Endothelial cell of umbilical vein (primary cell): Measurements from ENCODE around the gene CNTNAP4. TPM values are rescaled to one million over a fixed set of nuclear protein-coding genes. Genes with fewer than 3 reads are reported as not detected.

Experiments
- BruUV-seq: library from RNA; stranded (reverse); fragments of 400-500 nt; replicated peaks from 2 replicates; lab custom pipeline; 2021; lab: Mats Ljungman, UMichigan
- CTCF ChIA-PET: fragments of 300-600, 350-600 bp; sonication (Branson Sonifier 250); formaldehyde crosslinking; loops from one replicate; lab custom pipeline; 2021; ENCODE audit warnings: antibody characterized with exemption, inconsistent platforms; lab: Charles Lee
- POLR2A ChIA-PET: fragments of 300-600, 350-600 bp; sonication (Branson Sonifier 250); formaldehyde crosslinking; loops from one replicate; lab custom pipeline; 2021; ENCODE audit warnings: antibody characterized with exemption, inconsistent platforms; lab: Charles Lee
- DNase-seq: peaks from one replicate; pipeline ENCODE4 v3.0.0-alpha.2; 2011; ENCODE audit warnings: low read depth, low spot score
- FAIRE-seq: peaks from 2 replicates; lab custom pipeline; 2011; peaks lifted over from hg19 to GRCh38; lab: Jason Lieb, UNC
- H2AFZ ChIP-seq: 2 replicates; pipeline ENCODE4 v1.6.0; 2012; ENCODE audit warnings: low read depth, low read length, control low read depth, inconsistent platforms
- H3K27ac ChIP-seq: 2 replicates; pipeline ENCODE4 v1.5.1; 2011; ENCODE audit warnings: low read depth, mild to moderate bottlenecking, control low read depth, low read length, moderate library complexity; ENCODE audit not compliant: insufficient read depth
- H3K27me3 ChIP-seq, 2 experiments: 2 replicates each; pipeline versions ENCODE4 v1.6.0 to v1.6.1; 2011; ENCODE audit warnings: low read length in 2 of 2, mixed read lengths in 1 of 2; ENCODE audit not compliant: control insufficient read depth in 2 of 2, insufficient read depth in 2 of 2
- H3K36me3 ChIP-seq, 2 experiments: 2 replicates in 1 of 2; 3 replicates in 1 of 2; pipeline ENCODE4 v1.5.1; 2011; ENCODE audit warnings: low read length in 2 of 2, mild to moderate bottlenecking in 1 of 2, moderate library complexity in 1 of 2; ENCODE audit not compliant: control insufficient read depth in 2 of 2, insufficient read depth in 2 of 2; ENCODE audit errors: extremely low read depth in 1 of 2
- H3K4me1 ChIP-seq: 3 replicates; pipeline ENCODE4 v1.5.1; 2011; ENCODE audit warnings: mild to moderate bottlenecking, low read length; ENCODE audit not compliant: control insufficient read depth, insufficient read depth; ENCODE audit errors: extremely low read depth
- H3K4me2 ChIP-seq: 2 replicates; pipeline ENCODE4 v1.6.1; 2011; ENCODE audit warnings: low read length, control low read depth, mixed read lengths; ENCODE audit not compliant: insufficient read depth
- H3K4me3 ChIP-seq, 3 experiments: fragments of 200-600 bp in 1 of 3; sonication (generic), shearing (Covaris generic) in 1 of 3; replicated peaks in 1 of 3; 2 replicates each; pipeline ENCODE4 v1.5.1; 2011 to 2016; ENCODE audit warnings: control low read depth in 3 of 3, low read length in 3 of 3, mild to moderate bottlenecking in 2 of 3, inconsistent platforms in 1 of 3, low read depth in 1 of 3, moderate library complexity in 1 of 3; ENCODE audit not compliant: insufficient read depth in 1 of 3
- H3K79me2 ChIP-seq: 2 replicates; pipeline ENCODE4 v1.6.0; 2012; ENCODE audit warnings: low read length, inconsistent platforms; ENCODE audit not compliant: control insufficient read depth, insufficient read depth
- H3K9ac ChIP-seq: replicated peaks from 2 replicates; pipeline ENCODE3; 2011; ENCODE audit warnings: low read length, control low read depth; ENCODE audit not compliant: insufficient read depth; ENCODE audit errors: extremely low read depth
- H3K9me1 ChIP-seq: replicated peaks from 3 replicates; pipeline ENCODE4 v1.6.0; 2011; ENCODE audit warnings: mild to moderate bottlenecking, low read length; ENCODE audit not compliant: control insufficient read depth, insufficient read depth; ENCODE audit errors: extremely low read depth
- H3K9me3 ChIP-seq: replicated peaks from 2 replicates; pipeline ENCODE4 v1.5.1; 2012; ENCODE audit warnings: low read length, inconsistent platforms; ENCODE audit not compliant: control insufficient read depth, insufficient read depth
- H4K20me1 ChIP-seq: replicated peaks from 2 replicates; pipeline ENCODE3; 2011; ENCODE audit warnings: mild to moderate bottlenecking, low read length; ENCODE audit not compliant: control insufficient read depth, insufficient read depth; ENCODE audit errors: extremely low read depth
- CTCF ChIP-seq, 2 donors: IDR thresholded peaks; 1 replicate in 1 of 2; 2 replicates in 1 of 2; pipeline ENCODE4 v1.5.1; 2011; ENCODE audit warnings: low read length in 2 of 2, mild to moderate bottlenecking in 2 of 2, moderate library complexity in 2 of 2, control low read depth in 1 of 2, inconsistent platforms in 1 of 2, low read depth in 1 of 2; ENCODE audit not compliant: insufficient read depth in 1 of 2; ENCODE audit errors: extremely low read depth in 1 of 2
- EZH2 ChIP-seq: IDR thresholded peaks from 2 replicates; pipeline ENCODE4 v1.6.1; 2012; ENCODE audit warnings: borderline replicate concordance, low read depth, mild to moderate bottlenecking, moderate library complexity, low read length, inconsistent platforms; ENCODE audit not compliant: severe bottlenecking
- FOS ChIP-seq: IDR thresholded peaks from 2 replicates; pipeline ENCODE4 v1.6.1; 2011; ENCODE audit warnings: mild to moderate bottlenecking, low read length, moderate library complexity, borderline replicate concordance; ENCODE audit not compliant: insufficient read depth
- GATA2 ChIP-seq: IDR thresholded peaks from 2 replicates; pipeline ENCODE4 v1.7.0; 2011; ENCODE audit warnings: low read depth, mild to moderate bottlenecking, moderate library complexity, mixed read lengths, low read length; ENCODE audit not compliant: insufficient read length, insufficient read depth
- JUN ChIP-seq: IDR thresholded peaks from 2 replicates; pipeline ENCODE4 v1.6.1; 2011; ENCODE audit warnings: borderline replicate concordance, low read depth; ENCODE audit not compliant: insufficient read length, insufficient read depth
- MAX ChIP-seq: IDR thresholded peaks from 2 replicates; pipeline ENCODE4 v1.6.1; 2011; ENCODE audit not compliant: insufficient read depth, insufficient read length
- MYC ChIP-seq: IDR thresholded peaks from one replicate; pipeline ENCODE4 v1.6.1; 2011; ENCODE audit warnings: mild to moderate bottlenecking, low read depth, low read length
- POLR2A ChIP-seq: IDR thresholded peaks from 2 replicates; pipeline ENCODE4 v1.6.1; 2012; ENCODE audit warnings: low read depth, mild to moderate bottlenecking, control low read depth, low read length
- POLR2AphosphoS5 ChIP-seq: IDR thresholded peaks from 2 replicates; pipeline ENCODE4 v1.6.1; 2012; ENCODE audit warnings: low read depth, mild to moderate bottlenecking, control low read depth, low read length, moderate library complexity; ENCODE audit not compliant: insufficient read depth
- dilution Hi-C: fragments of 300-500 bp; cut with MboI; formaldehyde crosslinking; loops from one replicate; pipeline ENCODE4 v1.15.0; 2019; ENCODE audit warnings: low sequenced_read_pairs; ENCODE audit not compliant: extremely low pct_ligation_motif_present
- intact Hi-C: fragments of 100-400 bp; cut with micrococcal nuclease; formaldehyde crosslinking; loops from one replicate; pipeline ENCODE4 v1.10.0; 2022
- polyA plus RNA-seq, 4 experiments: library from polyadenylated mRNA; depleted of rRNA in 3 of 4; stranded (reverse) in 3 of 4; unstranded in 1 of 4; fragments of >200 nt; gene quantifications; 2 replicates each; pipeline versions ENCODE4 v1.2.1 to v1.2.3, GENCODE V29; 2011 to 2012; ENCODE audit warnings: missing spikeins in 1 of 4
- total RNA-seq: library from RNA; stranded (reverse); gene quantifications from 2 replicates; pipeline ENCODE4 v1.2.3, GENCODE V29; 2021

The CNTNAP4 gene
- total and polyA plus RNA-seq, 2 donors (not counting 3 experiments of a cell fraction or from before 2014, with no cell fraction given), result not detected

- no peak for FAIRE-seq
- DNase-seq, result no peak
- no peaks in the 10 kb centered on the region for H3K36me3 ChIP-seq
- H4K20me1 ChIP-seq, result no peaks in the 10 kb centered on the region
- dilution Hi-C loops (no loop called here), intact Hi-C loops (no loop called here)
- no peaks in the 10 kb centered on the region for H3K9me3 ChIP-seq
- TF ChIP-seq MAX (no peak), GATA2 (no peak), POLR2A (no peak), POLR2AphosphoS5 (no peak), JUN (no peak), FOS (no peak), CTCF (IDR thresholded peaks at IDR 0.05; ENCODE audit: extremely low read depth in 1 of 2, insufficient read depth in 1 of 2, low read depth in 1 of 2, low read length in 2 of 2) (no peak), EZH2 (no peak), MYC (no peak)
- H3K4me1 ChIP-seq, result no peaks in the 10 kb centered on the region
- H3K27me3 ChIP-seq, result no peaks in the 10 kb centered on the region
- CTCF ChIA-PET, result no interaction called here
- H3K9me1 ChIP-seq, result no peaks in the 10 kb centered on the region
- no peak overlapping the region for H3K4me2 ChIP-seq
- H3K4me3 ChIP-seq, result no peak overlapping the region
- BruUV-seq, result no TSS peak
- POLR2A ChIA-PET, result no interaction called here
- H3K79me2 ChIP-seq, result no peaks in the 10 kb centered on the region
- H3K9ac ChIP-seq, result no peak overlapping the region
- no peak overlapping the region for H2AFZ ChIP-seq
- H3K27ac ChIP-seq, result no peak overlapping the region
These were observed 251.9 kb downstream of the CNTNAP4 start for GRCh38 chr16:76529120-76529519.
